GM21576 (cell line): ENCODE measurements around the gene IKZF3.
A peak's percentile ranks its signal among the peaks of the same experiment; 100 is the strongest.

Experiments used
- ATAC-seq: cut with Tn5 transposase; IDR thresholded peaks from one replicate; pipeline ENCODE4 v1.9.1; 2021; ENCODE audit warnings: mild to moderate bottlenecking, moderate library complexity; ENCODE audit not compliant: unreplicated experiment

Gene IKZF3

GRCh38 chr17:39818358-39819000 is 45.6 kb downstream of the IKZF3 start:
- ATAC-seq, result no peak

- no peak for ATAC-seq
Measured at GRCh38 chr17:39816272-39816671, 47.8 kb downstream of the IKZF3 start.

- ATAC-seq, result no peak
Measured at GRCh38 chr17:39814497-39814896, 49.6 kb downstream of the IKZF3 start.

GRCh38 chr17:39813631-39814030 is 50.5 kb downstream of the IKZF3 start:
- ATAC-seq, result no peak

- ATAC-seq, result no peak
Measured at GRCh38 chr17:39812466-39812865, 51.6 kb downstream of the IKZF3 start.

- no peak for ATAC-seq
Measured at GRCh38 chr17:39810939-39811728, 53.0 kb downstream of the IKZF3 start.

- ATAC-seq, result no peak
Measured at GRCh38 chr17:39809221-39809620, 54.9 kb downstream of the IKZF3 start.

GRCh38 chr17:39808409-39808997 is 55.6 kb downstream of the IKZF3 start:
- ATAC-seq, result no peak

- no peak for ATAC-seq
Measured at GRCh38 chr17:39804839-39805238, 59.3 kb downstream of the IKZF3 start.

- ATAC-seq, result no peak
Measured at GRCh38 chr17:39801055-39801454, 63.1 kb downstream of the IKZF3 start.

- no peak for ATAC-seq
Measured at GRCh38 chr17:39800540-39800939, 63.6 kb downstream of the IKZF3 start.

- ATAC-seq, result no peak
Measured at GRCh38 chr17:39799395-39799794, 64.7 kb downstream of the IKZF3 start.

- peak; percentile 84 for ATAC-seq
Measured at GRCh38 chr17:39794249-39794970, 69.7 kb downstream of the IKZF3 start.

GRCh38 chr17:39793301-39793872 is 70.7 kb downstream of the IKZF3 start:
- ATAC-seq, result no peak

GRCh38 chr17:39792526-39793221 is 71.4 kb downstream of the IKZF3 start:
- no peak for ATAC-seq

GRCh38 chr17:39791111-39791992 is 72.8 kb downstream of the IKZF3 start:
- ATAC-seq, result no peak

GRCh38 chr17:39787743-39788484 is 76.2 kb downstream of the IKZF3 start:
- ATAC-seq, result no peak

GRCh38 chr17:39787041-39787440 is 77.1 kb downstream of the IKZF3 start:
- ATAC-seq, result no peak

GRCh38 chr17:39782980-39783379 is 81.1 kb downstream of the IKZF3 start:
- no peak for ATAC-seq
